ENCODE measurements around the gene MMGT1.

MMGT1 gene

GRCh38 chrX:135977611-135978010 is 3.8 kb upstream of the MMGT1 start:
- no peak for TF ChIP-seq CTCF (IDR thresholded peaks at IDR 0.05; ENCODE audit: low read depth, low read length)
- no peak overlapping the region for H3K4me3 ChIP-seq (ENCODE audit: low read depth, low read length)

- H3K4me3 ChIP-seq (ENCODE audit: low read depth, low read length) = no peak overlapping the region
- TF ChIP-seq CTCF (IDR thresholded peaks at IDR 0.05; ENCODE audit: low read depth, low read length) = no peak
Observed at GRCh38 chrX:135975421-135975820, 1.6 kb upstream of the MMGT1 start.

- TF ChIP-seq CTCF (IDR thresholded peaks at IDR 0.05; ENCODE audit: low read depth, low read length) = no peak
- H3K4me3 ChIP-seq (ENCODE audit: low read depth, low read length) = peak overlapping the region; percentile 37
Observed at GRCh38 chrX:135974279-135974856, 580 bp upstream of the MMGT1 start.

DNA sequence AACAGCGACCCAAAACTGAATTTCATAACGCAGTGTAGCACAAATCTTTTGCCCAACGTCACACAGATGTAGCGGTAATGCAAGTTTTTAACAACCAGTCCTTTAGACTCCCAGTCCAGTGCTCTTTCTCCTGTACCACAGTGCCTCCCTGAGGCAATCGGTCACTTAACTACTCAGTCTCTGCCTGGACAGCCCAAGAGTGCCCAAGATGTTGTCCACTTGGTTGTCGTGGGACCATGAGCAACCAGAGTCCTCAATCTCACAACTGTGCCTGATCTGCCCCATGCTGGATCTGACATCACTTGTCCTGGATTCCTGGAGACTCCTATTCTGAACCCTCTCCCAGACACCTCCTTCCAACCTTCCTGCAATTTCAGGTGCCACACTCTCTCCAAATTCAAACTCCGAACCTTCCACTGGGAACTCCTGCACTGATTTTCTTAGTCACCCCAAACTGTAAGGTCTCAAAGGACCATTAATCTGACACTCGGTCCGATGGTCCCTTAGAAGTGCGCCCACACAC is 702 bp downstream of the MMGT1 start:
- peak overlapping the region; percentile 77 for H3K4me3 ChIP-seq (ENCODE audit: low read depth, low read length)
- TF ChIP-seq CTCF (IDR thresholded peaks at IDR 0.05; ENCODE audit: low read depth, low read length) = no peak

- no peak overlapping the region for H3K4me3 ChIP-seq (ENCODE audit: low read depth, low read length)
- no peak for TF ChIP-seq CTCF (IDR thresholded peaks at IDR 0.05; ENCODE audit: low read depth, low read length)
Observed at GRCh38 chrX:135951291-135951690, 22.5 kb downstream of the MMGT1 start.

- H3K4me3 ChIP-seq (ENCODE audit: low read depth, low read length) = no peak overlapping the region
- TF ChIP-seq CTCF (IDR thresholded peaks at IDR 0.05; ENCODE audit: low read depth, low read length) = no peak
Observed at GRCh38 chrX:135944486-135944885, 29.3 kb downstream of the MMGT1 start.

- peak; percentile 77 for TF ChIP-seq CTCF (IDR thresholded peaks at IDR 0.05; ENCODE audit: low read depth, low read length)
Observed at GRCh38 chrX:135931644-135932487, 41.9 kb downstream of the MMGT1 start.

More at GRCh38 chrX:135931644-135932487, 41.9 kb downstream of the MMGT1 start:
- H3K4me3 ChIP-seq (ENCODE audit: low read depth, low read length) = no peak overlapping the region
